ENCODE measurements around the gene CAMTA1.

GRCh38 chr1:7436056-7437005, 651.1 kb downstream of the CAMTA1 start:
- no peak for TF ChIP-seq CTCF (conservative IDR thresholded peaks at IDR 0.05; ENCODE audit: low read length)
- no peak for TF ChIP-seq EZH2phosphoT487 (IDR thresholded peaks at IDR 0.05; ENCODE audit: borderline replicate concordance, low read depth, low read length)
